Panc1 (cell line): ENCODE results near the gene FSD1.

ENCODE experiments used
- POLR2AphosphoS5 ChIP-seq: IDR thresholded peaks from 2 replicates; pipeline ENCODE4 v1.6.1; 2012; ENCODE audit warnings: mild to moderate bottlenecking, low read depth, low read length, moderate library complexity
- SIN3A ChIP-seq: IDR thresholded peaks from 2 replicates; pipeline ENCODE4 v1.6.1; 2012; ENCODE audit warnings: low read depth, mild to moderate bottlenecking, low read length, moderate library complexity, borderline replicate concordance; ENCODE audit not compliant: insufficient read depth
- TCF7L2 ChIP-seq: IDR thresholded peaks from 2 replicates; pipeline ENCODE4 v1.6.1; 2011; ENCODE audit warnings: mild to moderate bottlenecking, low read depth, low read length, inconsistent platforms
- TF ChIP-seq, protein P1 (sequence below): fragments of 450-650 bp; IDR thresholded peaks from 2 replicates; pipeline ENCODE4 v1.5.1; 2017; ENCODE audit warnings: mild to moderate bottlenecking

DNA sequence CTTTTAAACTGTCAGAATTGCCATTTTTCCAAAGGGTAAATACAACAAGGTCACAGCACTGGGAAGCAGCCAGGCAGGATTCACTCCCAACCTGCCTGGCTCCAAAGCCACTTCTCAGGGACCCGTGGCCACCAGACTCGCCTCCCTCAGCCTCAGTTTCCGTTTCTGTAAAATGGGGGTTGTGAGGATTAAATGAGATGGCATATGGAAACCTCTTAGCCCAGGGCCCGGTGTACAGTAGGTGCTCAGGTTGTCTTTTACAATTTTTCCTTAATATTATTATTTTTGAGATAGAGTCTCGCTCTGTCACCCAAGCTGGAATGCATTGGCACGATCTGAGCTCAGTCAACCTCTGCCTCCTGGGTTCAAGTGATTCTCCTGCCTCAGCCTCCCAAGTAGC is 47.4 kb upstream of the FSD1 start:
- TF ChIP-seq, protein P1, sequence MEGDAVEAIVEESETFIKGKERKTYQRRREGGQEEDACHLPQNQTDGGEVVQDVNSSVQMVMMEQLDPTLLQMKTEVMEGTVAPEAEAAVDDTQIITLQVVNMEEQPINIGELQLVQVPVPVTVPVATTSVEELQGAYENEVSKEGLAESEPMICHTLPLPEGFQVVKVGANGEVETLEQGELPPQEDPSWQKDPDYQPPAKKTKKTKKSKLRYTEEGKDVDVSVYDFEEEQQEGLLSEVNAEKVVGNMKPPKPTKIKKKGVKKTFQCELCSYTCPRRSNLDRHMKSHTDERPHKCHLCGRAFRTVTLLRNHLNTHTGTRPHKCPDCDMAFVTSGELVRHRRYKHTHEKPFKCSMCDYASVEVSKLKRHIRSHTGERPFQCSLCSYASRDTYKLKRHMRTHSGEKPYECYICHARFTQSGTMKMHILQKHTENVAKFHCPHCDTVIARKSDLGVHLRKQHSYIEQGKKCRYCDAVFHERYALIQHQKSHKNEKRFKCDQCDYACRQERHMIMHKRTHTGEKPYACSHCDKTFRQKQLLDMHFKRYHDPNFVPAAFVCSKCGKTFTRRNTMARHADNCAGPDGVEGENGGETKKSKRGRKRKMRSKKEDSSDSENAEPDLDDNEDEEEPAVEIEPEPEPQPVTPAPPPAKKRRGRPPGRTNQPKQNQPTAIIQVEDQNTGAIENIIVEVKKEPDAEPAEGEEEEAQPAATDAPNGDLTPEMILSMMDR: no peak
- TF ChIP-seq POLR2AphosphoS5: no peak
- no peak for TF ChIP-seq TCF7L2
- TF ChIP-seq SIN3A: no peak
